H1 (cell line): ENCODE data around the gene ARHGEF4. TPM values are rescaled to one million over a fixed set of nuclear protein-coding genes. Genes with fewer than 3 reads are reported as not detected.

Experiments
- CTCF ChIA-PET: fragments of 300-600 bp; sonication (Branson Sonifier 250); formaldehyde crosslinking; loops from one replicate; lab custom pipeline; 2021; ENCODE audit not compliant: partially characterized antibody; lab: Charles Lee
- POLR2A ChIA-PET: fragments of 300-600 bp; sonication (Branson Sonifier 250); formaldehyde crosslinking; loops from one replicate; lab custom pipeline; 2021; ENCODE audit warnings: inconsistent platforms; ENCODE audit not compliant: partially characterized antibody; lab: Charles Lee
- DNase-seq, 2 experiments: peaks; one replicate each; pipeline versions ENCODE4 v3.0.0 to v3.0.0-alpha.2; 2010 to 2022; ENCODE audit warnings: low spot score in 2 of 2, low read depth in 1 of 2, mixed read lengths in 1 of 2
- FAIRE-seq: peaks from 2 replicates; lab custom pipeline; 2011; peaks lifted over from hg19 to GRCh38; lab: Jason Lieb, UNC
- H2AFZ ChIP-seq: 2 replicates; pipeline ENCODE4 v1.8.1; 2012; ENCODE audit warnings: low read length, inconsistent platforms
- H2AK5ac ChIP-seq: 2 replicates; pipeline ENCODE4 v1.6.1; 2013; ENCODE audit warnings: low read depth, low read length
- H2BK120ac ChIP-seq: replicated peaks from 2 replicates; pipeline ENCODE3; 2013; ENCODE audit warnings: low read depth, low read length, inconsistent platforms
- H2BK12ac ChIP-seq: 2 replicates; pipeline ENCODE4 v1.6.1; 2013; ENCODE audit warnings: low read depth, low read length
- H2BK15ac ChIP-seq: 2 replicates; pipeline ENCODE4 v1.6.1; 2013; ENCODE audit warnings: low read length
- H2BK20ac ChIP-seq: 2 replicates; pipeline ENCODE4 v1.6.1; 2013; ENCODE audit warnings: low read length
- H2BK5ac ChIP-seq: 2 replicates; pipeline ENCODE4 v1.6.1; 2013; ENCODE audit warnings: low read depth, low read length
- H3K14ac ChIP-seq: 2 replicates; pipeline ENCODE4 v1.6.1; 2013; ENCODE audit warnings: inconsistent platforms; ENCODE audit not compliant: insufficient read length
- H3K18ac ChIP-seq: 2 replicates; pipeline ENCODE4 v1.6.1; 2013; ENCODE audit warnings: low read length; ENCODE audit errors: extremely low read depth
- H3K23ac ChIP-seq: 2 replicates; pipeline ENCODE4 v1.6.1; 2013; ENCODE audit warnings: inconsistent platforms; ENCODE audit not compliant: insufficient read length
- H3K23me2 ChIP-seq: 2 replicates; pipeline ENCODE4 v1.6.1; 2013; ENCODE audit warnings: low read depth, low read length
- H3K27ac ChIP-seq: 2 replicates; pipeline ENCODE4 v1.6.1; 2011; ENCODE audit warnings: low read depth, low read length, inconsistent platforms
- H3K27me3 ChIP-seq, 4 experiments: replicated peaks in 1 of 4; 1 replicate in 1 of 4; 2 replicates in 3 of 4; pipeline versions ENCODE4 v1.6.1 to v1.8.1; 2011 to 2013; ENCODE audit warnings: low read length in 3 of 4, mild to moderate bottlenecking in 3 of 4, inconsistent platforms in 2 of 4, mixed read lengths in 2 of 4, moderate library complexity in 1 of 4; ENCODE audit not compliant: control insufficient read depth in 3 of 4, insufficient read depth in 3 of 4; ENCODE audit errors: extremely low read depth in 1 of 4
- H3K36me3 ChIP-seq, 4 experiments: 2 replicates each; pipeline versions ENCODE4 v1.6.1 to v1.8.1; 2011 to 2013; ENCODE audit warnings: mild to moderate bottlenecking in 4 of 4, low read length in 3 of 4, moderate library complexity in 2 of 4, control low read depth in 1 of 4, inconsistent platforms in 1 of 4; ENCODE audit not compliant: insufficient read depth in 4 of 4, control insufficient read depth in 2 of 4
- H3K4ac ChIP-seq: replicated peaks from 2 replicates; pipeline ENCODE3; 2013; ENCODE audit warnings: low read length, low read depth, mixed read lengths, inconsistent platforms; ENCODE audit not compliant: insufficient read length
- H3K4me1 ChIP-seq, 4 experiments: replicated peaks in 1 of 4; 1 replicate in 1 of 4; 2 replicates in 3 of 4; pipeline versions ENCODE4 v1.6.1 to v1.8.1; 2011 to 2013; ENCODE audit warnings: low read length in 3 of 4, inconsistent platforms in 2 of 4, mixed read lengths in 1 of 4; ENCODE audit not compliant: insufficient read depth in 4 of 4, control insufficient read depth in 3 of 4
- H3K4me2 ChIP-seq, 2 experiments: 2 replicates each; pipeline versions ENCODE4 v1.6.1 to v1.8.1; 2011 to 2013; ENCODE audit warnings: low read depth in 2 of 2, low read length in 2 of 2, control low read depth in 1 of 2, inconsistent platforms in 1 of 2, mild to moderate bottlenecking in 1 of 2; ENCODE audit not compliant: insufficient read depth in 1 of 2
- H3K4me3 ChIP-seq, 4 experiments: fragments of 200-600, 300-600 bp in 1 of 4; sonication (generic), shearing (Covaris generic), sonication (Bioruptor Twin) in 1 of 4; 2 replicates each; pipeline versions ENCODE4 v1.5.1 to v1.8.1; 2011 to 2016; ENCODE audit warnings: low read length in 4 of 4, low read depth in 3 of 4, control low read depth in 2 of 4, inconsistent platforms in 2 of 4, mild to moderate bottlenecking in 2 of 4, mixed read lengths in 1 of 4, moderate library complexity in 1 of 4; ENCODE audit not compliant: insufficient read depth in 2 of 4; ENCODE audit errors: extremely low read depth in 1 of 4
- H3K56ac ChIP-seq: replicated peaks from 2 replicates; pipeline ENCODE3; 2013; ENCODE audit warnings: low read depth, mild to moderate bottlenecking, mixed read lengths, low read length, inconsistent platforms; ENCODE audit not compliant: insufficient read length
- H3K79me1 ChIP-seq: 2 replicates; pipeline ENCODE4 v1.6.1; 2013; ENCODE audit warnings: low read depth, low read length, control low read depth
- H3K79me2 ChIP-seq, 2 experiments: 2 replicates each; pipeline versions ENCODE4 v1.6.1 to v1.8.1; 2012 to 2013; ENCODE audit warnings: low read length in 2 of 2, mild to moderate bottlenecking in 2 of 2, inconsistent platforms in 1 of 2; ENCODE audit not compliant: insufficient read depth in 2 of 2, control insufficient read depth in 1 of 2
- H3K9ac ChIP-seq, 4 experiments: replicated peaks in 1 of 4; 1 replicate in 1 of 4; 2 replicates in 3 of 4; pipeline versions ENCODE4 v1.6.1 to v1.8.1; 2011 to 2013; ENCODE audit warnings: low read depth in 3 of 4, low read length in 3 of 4, control low read depth in 2 of 4, mild to moderate bottlenecking in 2 of 4, moderate library complexity in 2 of 4, inconsistent platforms in 1 of 4; ENCODE audit errors: extremely low read depth in 1 of 4
- H3K9me3 ChIP-seq, 2 experiments: 2 replicates each; pipeline versions ENCODE4 v1.6.1 to v1.8.1; 2012 to 2013; ENCODE audit warnings: mild to moderate bottlenecking in 2 of 2, moderate library complexity in 2 of 2, control low read depth in 1 of 2, inconsistent platforms in 1 of 2, low read depth in 1 of 2, low read length in 1 of 2, mixed read lengths in 1 of 2; ENCODE audit not compliant: insufficient read depth in 2 of 2
- H4K20me1 ChIP-seq, 2 experiments: replicated peaks in 1 of 2; 2 replicates each; pipeline versions ENCODE3 to v1.8.1; 2011 to 2013; ENCODE audit warnings: inconsistent platforms in 2 of 2, low read length in 2 of 2, mild to moderate bottlenecking in 1 of 2; ENCODE audit not compliant: insufficient read depth in 2 of 2, control insufficient read depth in 1 of 2
- H4K5ac ChIP-seq: 2 replicates; pipeline ENCODE4 v1.6.1; 2013; ENCODE audit warnings: low read length, low read depth, mixed read lengths, inconsistent platforms; ENCODE audit not compliant: insufficient read length
- H4K8ac ChIP-seq: 2 replicates; pipeline ENCODE4 v1.8.0; 2013; ENCODE audit warnings: mild to moderate bottlenecking, moderate library complexity, low read length, inconsistent platforms; ENCODE audit not compliant: insufficient read depth; ENCODE audit errors: extremely low read depth
- H4K91ac ChIP-seq: replicated peaks from 2 replicates; pipeline ENCODE3; 2013; ENCODE audit warnings: low read length, mixed read lengths, inconsistent platforms; ENCODE audit not compliant: insufficient read length
- CEBPB ChIP-seq: IDR thresholded peaks from 2 replicates; pipeline ENCODE4 v1.6.1; 2012; ENCODE audit warnings: low read depth, low read length
- KDM1A ChIP-seq: fragments of 200-600, 300-600 bp; sonication (generic); IDR thresholded peaks from 2 replicates; pipeline ENCODE4 v1.7.1; 2016; ENCODE audit warnings: mild to moderate bottlenecking, low read length, borderline replicate concordance
- KDM5A ChIP-seq: fragments of 200-600 bp; IDR thresholded peaks from 2 replicates; pipeline ENCODE4 v1.7.1; 2012; ENCODE audit warnings: mild to moderate bottlenecking, low read length, inconsistent platforms, mixed read lengths
- WGBS, 2 experiments: shearing (Covaris generic) in 1 of 2; methylation state at CpG; one replicate each; pipeline versions ENCODE4 v1.1.6 to v1.1.7; 2013 to 2015; ENCODE audit warnings: low lambda C conversion rate in 2 of 2, mixed read lengths in 2 of 2, inconsistent platforms in 1 of 2, low coverage in 1 of 2, missing lambda C conversion rate in 1 of 2; ENCODE audit not compliant: insufficient replicate concordance in 2 of 2, insufficient coverage in 1 of 2, insufficient read length in 1 of 2; ENCODE audit errors: extremely low coverage in 1 of 2, missing lambda C conversion rate in 1 of 2; 5-methylcytosine and 5-hydroxymethylcytosine counted together
- polyA plus RNA-seq, 7 experiments: library from polyadenylated mRNA; depleted of rRNA in 3 of 7; stranded (reverse) in 5 of 7; unstranded in 2 of 7; fragments of >200 nt in 5 of 7; fragments of 200-250 nt in 2 of 7; gene quantifications; 1 replicate in 5 of 7; 2 replicates in 1 of 7; 4 replicates in 1 of 7; pipeline versions ENCODE4 v1.2.1 to v1.2.3, GENCODE V29; 2011 to 2013; ENCODE audit warnings: missing spikeins in 2 of 7, mixed read lengths in 2 of 7
- total RNA-seq: library from RNA; stranded (reverse); fragmentation: NEBNext Ultra II Directional; extraction: Animal tissue kit (Norgen Biotek cat#: 25700); gene quantifications from 2 replicates; pipeline ENCODE4 v1.2.1, GENCODE V29; 2021

ARHGEF4 gene
- total and polyA plus RNA-seq, 2 of the 8 experiments (the other 6 are each of a cell fraction or from before 2014, with no cell fraction given) = 10.6 to 14.6 TPM

GRCh38 chr2:130870779-130871178 lies 34.1 kb downstream of the ARHGEF4 start:
- no peak overlapping the region for H3K9ac ChIP-seq
- H3K4me3 ChIP-seq = no peak overlapping the region
- no peak overlapping the region for H3K14ac ChIP-seq
- no peak overlapping the region for H2AFZ ChIP-seq
- no peaks in the 10 kb centered on the region for H3K23me2 ChIP-seq
- no peaks in the 10 kb centered on the region for H3K79me2 ChIP-seq
- H2BK5ac ChIP-seq = no peak overlapping the region
- no peak overlapping the region for H4K91ac ChIP-seq
- H2AK5ac ChIP-seq = no peak overlapping the region
- H3K36me3 ChIP-seq = no peaks in the 10 kb centered on the region
- no peak overlapping the region for H3K23ac ChIP-seq
- 0 out of 4 replicates have a peak, but pooled peaks cover 0 to 2% of the 10 kb centered on the region in 2 experiments for H3K9me3 ChIP-seq
- no peak for TF ChIP-seq KDM1A
- TF ChIP-seq KDM5A = no peak
- no peak for TF ChIP-seq CEBPB
- no peaks in the 10 kb centered on the region for H3K27me3 ChIP-seq
- H2BK20ac ChIP-seq = no peak overlapping the region
- POLR2A ChIA-PET = interaction anchor here (0.6 kb wide), 1 partner anchor 34 kb away, joined by 3 read pairs; no protein-coding TSS in a partner anchor
- H3K79me1 ChIP-seq = no peaks in the 10 kb centered on the region
- DNase-seq (no peak), FAIRE-seq (no peak)
- H3K4me1 ChIP-seq = peaks cover 0 to 7% (median 3%) of the 10 kb centered on the region in 4 experiments; a peak in 2 of 7 replicates
- H3K27ac ChIP-seq = no peak overlapping the region
- no peak overlapping the region for H2BK15ac ChIP-seq
- CTCF ChIA-PET = interaction anchor here (0.6 to 12.9 kb wide), 10 partner anchors 11 to 1316 kb away, joined by 3 to 156 read pairs (median 4); no protein-coding TSS in a partner anchor
- H3K18ac ChIP-seq = no peak overlapping the region
- no peak overlapping the region for H3K4ac ChIP-seq
- WGBS, 2 experiments = 85% methylated on average over 7 of the region's 7 CpGs; no CpG with 5 or more reads in 1 of the 2 experiments
- no peak overlapping the region for H3K4me2 ChIP-seq
- H2BK120ac ChIP-seq = no peak overlapping the region
- no peaks in the 10 kb centered on the region for H4K20me1 ChIP-seq
- H4K5ac ChIP-seq = no peak overlapping the region
- no peak overlapping the region for H3K56ac ChIP-seq
- H2BK12ac ChIP-seq = no peak overlapping the region
- H4K8ac ChIP-seq = no peak overlapping the region; the same call in 1 of the 2 replicates
